ENCODE results near the gene RELB.

Gene RELB

DNA sequence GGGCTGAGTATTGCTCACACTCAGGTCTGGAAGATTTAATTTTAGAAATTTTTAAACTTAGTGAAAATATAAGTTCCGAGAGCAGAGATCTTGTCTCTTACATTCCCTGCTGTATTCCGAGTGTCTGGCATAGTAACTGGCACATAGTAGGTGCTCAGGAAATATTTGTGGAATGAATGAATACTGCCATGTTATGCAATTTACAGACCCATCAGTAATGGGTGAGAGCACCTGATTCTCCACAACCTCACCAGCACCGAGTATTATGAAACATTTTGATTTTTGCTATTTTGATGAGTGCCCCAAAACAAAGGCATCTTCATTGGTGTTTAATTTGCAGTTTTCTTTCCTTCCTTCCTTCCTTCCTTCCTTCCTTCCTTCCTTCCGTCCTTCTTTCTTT lies 21.8 kb downstream of the RELB start:
- DNase-seq, result no peak

DNA sequence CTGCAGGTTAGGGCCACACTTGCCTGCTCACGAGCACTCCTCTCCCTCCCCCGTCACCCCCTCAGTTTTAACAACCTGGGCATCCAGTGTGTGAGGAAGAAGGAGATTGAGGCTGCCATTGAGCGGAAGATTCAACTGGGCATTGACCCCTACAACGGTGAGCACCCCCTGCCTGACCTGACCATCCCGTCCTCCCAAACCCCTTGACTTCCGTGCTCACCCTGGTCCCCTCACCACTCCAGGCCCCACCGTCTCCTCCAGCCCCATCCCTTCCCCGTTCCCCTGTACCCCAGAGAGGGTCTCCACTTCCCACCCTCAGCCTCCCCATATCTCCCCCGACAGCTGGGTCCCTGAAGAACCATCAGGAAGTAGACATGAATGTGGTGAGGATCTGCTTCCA lies 24.0 kb downstream of the RELB start:
- DNase-seq, result no peak

DNA sequence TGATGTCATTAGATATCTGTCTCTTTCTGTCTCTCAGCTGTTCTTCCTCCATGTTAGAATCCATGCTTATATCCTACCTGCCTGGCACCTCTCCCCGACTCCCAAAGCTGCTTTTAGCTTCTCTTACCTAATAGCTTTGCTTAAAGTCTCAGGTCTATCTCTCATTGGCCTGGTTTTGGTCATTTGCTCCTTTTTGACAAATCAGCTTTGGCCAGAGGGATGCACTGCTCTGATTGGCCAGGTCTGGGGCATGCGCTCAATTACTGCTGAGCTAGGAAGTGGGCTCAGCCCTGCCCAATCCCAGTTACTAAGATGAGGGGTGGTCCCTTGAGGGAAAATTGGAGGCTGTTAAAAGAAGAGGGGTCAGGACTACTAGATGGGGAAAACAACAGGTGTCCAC lies 26.1 kb downstream of the RELB start:
- no peak for DNase-seq

- DNase-seq, result no peak
Measured at GRCh38 chr19:45030825-45031224, 29.6 kb downstream of the RELB start.

DNA sequence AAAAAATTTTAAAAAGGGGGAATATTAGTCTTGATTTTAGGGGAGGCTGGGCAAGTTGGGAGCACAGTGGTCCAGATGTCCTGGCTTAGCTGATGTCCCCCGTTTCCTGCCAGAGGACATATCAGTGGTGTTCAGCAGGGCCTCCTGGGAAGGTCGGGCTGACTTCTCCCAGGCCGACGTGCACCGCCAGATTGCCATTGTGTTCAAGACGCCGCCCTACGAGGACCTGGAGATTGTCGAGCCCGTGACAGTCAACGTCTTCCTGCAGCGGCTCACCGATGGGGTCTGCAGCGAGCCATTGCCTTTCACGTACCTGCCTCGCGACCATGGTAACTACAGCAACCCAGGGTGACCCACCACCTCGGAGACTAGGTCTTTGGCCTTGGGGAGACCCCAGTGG lies 31.2 kb downstream of the RELB start:
- no peak for DNase-seq

DNA sequence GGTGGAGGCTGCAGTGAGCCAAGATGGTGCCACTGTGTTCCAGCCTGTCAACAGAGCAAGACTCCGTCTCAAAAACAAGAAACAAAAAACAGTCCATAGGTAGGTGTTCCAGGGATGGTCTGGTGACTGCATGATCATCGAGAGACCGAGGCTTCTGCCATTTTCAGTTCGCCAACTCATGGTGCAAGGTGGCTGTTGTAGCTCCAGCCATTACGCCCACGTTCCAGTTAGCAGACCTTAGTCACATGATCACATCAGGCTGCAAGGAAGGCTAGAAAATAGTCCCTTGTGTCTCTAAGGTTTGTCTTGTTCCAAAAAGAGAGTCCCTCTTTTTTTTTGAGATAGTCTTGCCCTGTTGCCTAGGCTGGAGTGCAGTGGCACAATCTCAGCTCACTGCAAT lies 34.5 kb downstream of the RELB start:
- no peak for DNase-seq

GRCh38 chr19:45037393-45038169 lies 36.3 kb downstream of the RELB start:
- no peak for DNase-seq

DNA sequence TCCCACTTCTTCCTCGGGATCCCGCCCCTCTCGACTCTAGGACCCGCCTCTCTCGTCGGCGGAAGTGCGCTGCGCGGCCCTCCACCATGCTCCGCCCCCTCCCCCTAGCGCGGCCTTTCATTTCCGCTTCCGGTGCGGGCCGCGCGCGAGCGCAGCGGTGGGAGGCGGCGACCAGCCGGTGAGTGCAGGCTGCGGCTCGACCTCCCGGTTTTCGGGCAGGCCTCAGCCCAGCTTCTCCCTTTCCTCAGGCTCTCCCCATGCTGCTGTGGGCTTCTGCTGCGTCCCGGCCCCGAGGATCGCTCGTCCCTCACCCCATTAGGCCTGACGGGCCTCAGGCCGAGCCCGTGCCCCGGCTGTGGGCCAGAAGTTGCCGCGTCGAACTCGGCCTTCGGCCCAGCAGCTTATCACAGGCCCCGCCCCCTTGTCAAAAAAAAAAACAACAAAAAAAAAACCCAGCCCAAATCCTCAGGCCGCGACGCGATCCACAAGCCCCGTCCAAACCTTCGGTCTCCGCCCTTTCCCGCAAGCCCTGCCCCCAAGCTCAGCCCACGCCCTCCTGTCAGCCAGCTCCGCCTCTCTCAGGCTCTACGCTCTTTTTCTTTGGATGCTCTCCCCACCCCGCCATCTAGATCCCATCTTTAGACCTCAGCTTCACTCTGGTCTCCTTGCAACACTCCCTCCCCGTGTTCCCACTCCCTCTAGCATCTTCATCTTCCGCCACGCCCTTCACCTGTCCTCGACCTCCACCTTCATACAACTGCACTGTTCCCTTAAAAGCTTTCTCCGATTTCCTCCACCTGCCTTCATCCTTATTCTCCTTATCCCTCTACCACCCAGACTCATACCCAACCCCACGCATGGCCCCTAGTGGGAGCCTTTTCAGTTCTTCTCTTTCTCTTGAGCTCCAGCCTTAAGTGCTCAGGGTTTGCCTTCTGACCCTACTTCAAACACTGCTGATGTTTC lies 37.9 kb downstream of the RELB start, which contains the start of gene CLASRP:
TSS of gene CLASRP (plus strand) at position 115 of the 963 bp plus-strand sequence. CDS start 1,168 bp downstream, outside the sequence.
- DNase-seq, result peak; percentile 84

DNA sequence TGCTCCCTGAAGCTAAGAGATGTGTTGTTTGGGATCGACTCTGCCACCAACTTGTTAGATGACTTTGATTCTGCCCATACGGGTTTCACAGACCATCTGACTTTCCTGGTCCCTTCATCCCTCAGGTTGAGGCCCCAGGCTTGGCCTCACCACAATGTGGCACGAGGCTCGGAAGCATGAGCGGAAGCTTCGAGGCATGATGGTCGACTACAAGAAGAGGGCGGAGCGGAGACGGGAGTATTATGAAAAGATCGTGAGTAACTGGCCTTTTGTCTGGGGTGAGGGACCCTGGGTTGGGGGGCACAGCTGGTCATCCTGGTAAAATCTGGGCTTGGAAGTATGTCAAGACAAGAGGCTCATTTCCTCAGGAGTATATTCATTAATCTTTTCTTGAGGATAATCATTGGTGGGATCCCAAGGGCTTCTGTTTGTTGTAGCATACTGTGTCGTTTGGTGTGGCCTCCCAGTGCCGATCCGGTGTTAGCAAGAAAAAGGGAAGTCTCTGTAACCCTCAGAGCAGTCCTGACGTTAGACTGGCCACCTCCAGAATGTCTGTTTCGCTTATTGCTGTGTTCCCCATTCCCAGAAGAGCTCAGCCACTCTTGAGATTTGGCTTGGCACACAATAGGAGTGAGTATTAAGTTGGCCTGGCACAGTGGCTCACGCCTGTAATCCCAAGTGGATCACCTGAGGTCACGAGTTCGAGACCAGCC lies 39.0 kb downstream of the RELB start:
- no peak for DNase-seq

DNA sequence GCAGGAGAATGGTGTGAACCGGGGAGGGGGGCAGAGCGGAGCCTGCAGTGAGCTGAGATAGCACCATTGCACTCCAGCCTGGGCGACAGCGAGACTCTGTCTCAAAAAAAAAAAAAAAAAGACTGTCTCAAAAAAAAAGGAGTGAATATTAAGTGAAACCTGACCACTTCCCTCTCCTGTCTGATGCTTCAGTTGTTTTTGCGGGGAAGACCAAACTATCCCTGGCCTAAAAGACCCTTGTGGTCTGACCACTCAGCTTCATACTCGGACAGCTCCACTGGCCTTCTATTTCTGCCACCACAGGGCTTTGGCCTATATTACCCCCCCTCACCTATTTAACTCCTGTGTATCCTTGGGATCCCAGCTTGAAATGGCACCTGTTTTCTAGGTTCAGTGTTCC lies 39.9 kb downstream of the RELB start:
- no peak for DNase-seq

DNA sequence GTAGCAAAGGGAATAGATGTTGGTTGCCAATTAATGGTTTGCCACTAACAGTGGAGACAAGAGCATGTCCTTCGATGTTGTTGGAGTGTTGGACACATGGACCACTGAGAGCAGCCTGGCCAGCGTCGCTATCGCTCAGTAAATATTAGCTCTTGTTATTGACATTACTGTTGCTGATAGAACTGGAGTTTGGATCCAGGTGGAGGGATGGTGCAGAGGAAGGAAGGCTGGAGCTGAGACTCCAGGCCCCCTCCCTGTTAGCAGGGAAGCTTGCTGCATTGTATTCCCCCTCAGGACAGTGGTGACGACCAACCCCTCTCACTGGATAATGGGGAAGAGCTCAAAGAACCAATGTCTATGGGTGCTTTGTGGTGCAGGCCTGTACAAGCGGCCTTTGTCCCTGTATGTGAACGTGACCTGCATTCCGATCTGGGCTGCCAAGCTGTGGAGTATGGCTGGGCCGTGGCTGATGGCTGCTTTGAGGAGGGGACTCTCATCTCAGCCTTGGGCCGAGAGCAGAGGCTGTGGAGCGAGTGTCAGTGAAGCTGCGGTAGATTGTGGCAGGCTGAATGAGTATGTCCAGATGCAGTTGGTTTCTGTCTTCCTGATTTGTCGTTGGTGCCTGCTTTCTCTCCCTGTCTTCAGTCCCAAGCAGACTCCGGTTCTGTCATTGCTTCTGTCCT lies 44.5 kb downstream of the RELB start:
- no peak for DNase-seq

DNA sequence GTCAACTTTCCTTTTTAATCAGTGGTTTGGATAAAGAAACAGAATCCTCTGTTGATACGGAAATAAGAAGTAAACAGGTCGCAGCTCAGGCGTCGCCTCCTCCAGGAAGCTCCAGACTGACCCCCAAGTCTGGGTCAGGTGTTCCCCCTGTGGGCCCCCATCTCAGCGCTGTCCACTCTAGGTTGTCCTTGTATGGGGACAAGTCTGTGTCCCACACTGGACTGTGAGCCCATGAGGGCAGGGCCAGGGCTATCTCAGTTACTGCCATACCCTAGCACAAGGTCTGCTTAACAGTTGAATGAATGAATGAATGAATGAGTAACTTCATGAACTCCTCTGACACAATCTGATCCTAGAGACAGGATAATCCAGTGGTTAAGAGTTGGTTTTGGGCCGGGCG lies 45.1 kb downstream of the RELB start:
- DNase-seq, result no peak

DNA sequence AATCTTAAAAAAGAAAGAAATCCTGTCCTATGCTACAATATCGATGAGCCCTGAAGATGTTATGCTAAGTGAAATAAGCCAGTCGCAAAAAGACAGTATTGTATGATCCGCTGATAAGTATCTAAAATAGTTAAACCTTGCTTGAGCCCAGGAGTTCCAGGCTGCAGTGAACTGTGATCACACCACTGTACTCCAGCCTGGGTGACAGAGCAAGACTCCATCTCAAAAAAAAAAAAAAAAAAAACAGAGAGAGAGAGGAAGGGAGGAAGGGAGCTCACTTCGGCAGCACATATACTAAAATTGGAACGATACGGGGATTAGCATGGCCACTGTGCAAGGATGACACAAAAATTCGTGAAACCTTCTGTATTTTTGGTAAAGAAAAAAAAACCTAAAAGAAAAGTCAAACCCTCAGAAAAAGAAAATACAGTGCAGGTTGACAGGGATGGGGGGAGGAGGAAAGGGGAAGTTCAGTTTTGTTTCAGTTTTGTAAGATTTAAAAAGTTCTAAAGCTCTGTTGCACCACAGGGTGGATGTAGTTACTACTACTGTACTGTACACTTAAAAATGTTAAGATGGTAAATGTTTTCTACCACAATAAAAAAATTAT lies 46.0 kb downstream of the RELB start:
- DNase-seq, result no peak

- no peak for DNase-seq
Measured at GRCh38 chr19:45049073-45049736, 47.9 kb downstream of the RELB start.

- no peak for DNase-seq
Measured at GRCh38 chr19:45050036-45050435, 48.8 kb downstream of the RELB start.

DNA sequence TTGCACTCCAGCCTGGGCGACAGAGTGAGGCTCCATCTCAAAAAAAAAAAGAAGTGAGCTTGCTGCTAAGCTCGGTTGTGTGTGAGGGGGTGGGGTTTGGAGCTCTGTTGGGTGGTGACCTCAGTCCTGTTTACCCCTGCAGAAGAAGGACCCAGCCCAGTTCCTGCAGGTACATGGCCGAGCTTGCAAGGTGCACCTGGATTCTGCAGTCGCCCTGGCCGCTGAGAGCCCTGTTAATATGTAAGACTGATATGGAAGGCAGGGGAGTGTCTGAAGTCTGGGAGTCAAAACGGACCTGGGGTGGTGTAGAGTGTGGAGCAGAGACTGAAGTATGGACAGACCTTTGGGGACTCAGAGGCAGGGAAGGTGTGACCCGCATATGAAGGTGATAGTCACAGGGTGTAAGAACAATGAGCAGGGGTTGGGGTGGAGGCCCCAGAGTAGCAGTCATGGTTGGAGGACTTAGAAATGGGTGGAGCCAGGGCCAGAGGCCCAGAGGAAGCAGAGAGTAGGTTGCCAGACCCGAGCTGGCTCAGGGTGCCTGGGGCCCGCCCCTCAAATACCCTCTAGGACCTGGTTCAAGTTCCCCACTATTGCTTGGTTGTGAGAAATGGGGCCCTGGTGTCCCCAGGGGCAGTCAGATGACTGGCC lies 50.8 kb downstream of the RELB start:
- DNase-seq, result no peak

GRCh38 chr19:45056831-45057230 lies 55.6 kb downstream of the RELB start:
- DNase-seq, result no peak

GRCh38 chr19:45057444-45057843 lies 56.2 kb downstream of the RELB start:
- no peak for DNase-seq

GRCh38 chr19:45058622-45059159 lies 57.4 kb downstream of the RELB start:
- no peak for DNase-seq

GRCh38 chr19:45059258-45059965 lies 58.1 kb downstream of the RELB start:
- peak; percentile 86 for DNase-seq
